ENCODE measurements around the gene SPAG6.

- TF ChIP-seq CTCF (IDR thresholded peaks at IDR 0.05) (no peak), MYBL2 (CRISPR knock-in tag; IDR thresholded peaks at IDR 0.05) (no peak), ZSCAN18 (CRISPR knock-in tag; IDR thresholded peaks at IDR 0.05) (no peak), NFYB (CRISPR knock-in tag; conservative IDR thresholded peaks at IDR 0.05; ENCODE audit: low read depth) (no peak), PREB (CRISPR knock-in tag; IDR thresholded peaks at IDR 0.05; ENCODE audit: borderline replicate concordance) (no peak), TEAD1 (CRISPR knock-in tag; IDR thresholded peaks at IDR 0.05) (no peak), FOXP4 (CRISPR knock-in tag; IDR thresholded peaks at IDR 0.05) (no peak), SP1 (CRISPR knock-in tag; conservative IDR thresholded peaks at IDR 0.05) (no peak), NFE2L1 (CRISPR knock-in tag; IDR thresholded peaks at IDR 0.05) (no peak)
These were observed 7.0 kb upstream of the SPAG6 start for GRCh38 chr10:22338185-22338900.

All from WTC11 (cell line).